Fibroblast of lung (primary cell): Measurements from ENCODE around the gene NTSR1. TPM values are rescaled to one million over a fixed set of nuclear protein-coding genes. Genes with fewer than 3 reads are reported as not detected.

Source experiments
- DNase-seq, 2 donors: peaks; one replicate each; pipeline versions ENCODE4 v3.0.0 to v3.0.0-alpha.2; 2010; ENCODE audit warnings: low read depth in 2 of 2
- H2AFZ ChIP-seq: 2 replicates; pipeline ENCODE4 v1.5.1; 2012; ENCODE audit warnings: low read length, control low read depth, inconsistent platforms
- H3K27ac ChIP-seq: 2 replicates; pipeline ENCODE4 v1.5.1; 2011; ENCODE audit warnings: low read length, control low read depth; ENCODE audit not compliant: insufficient read depth
- H3K27me3 ChIP-seq: 2 replicates; pipeline ENCODE4 v1.5.1; 2011; ENCODE audit warnings: mild to moderate bottlenecking, low read length; ENCODE audit not compliant: control insufficient read depth, insufficient read depth
- H3K36me3 ChIP-seq: 2 replicates; pipeline ENCODE4 v1.5.1; 2011; ENCODE audit warnings: low read length; ENCODE audit not compliant: control insufficient read depth, insufficient read depth
- H3K4me1 ChIP-seq: 2 replicates; pipeline ENCODE4 v1.5.1; 2011; ENCODE audit warnings: low read length; ENCODE audit not compliant: control insufficient read depth, insufficient read depth; ENCODE audit errors: extremely low read depth
- H3K4me2 ChIP-seq: 2 replicates; pipeline ENCODE4 v1.5.1; 2011; ENCODE audit warnings: low read length, control low read depth; ENCODE audit not compliant: insufficient read depth; ENCODE audit errors: extremely low read depth
- H3K4me3 ChIP-seq, 4 experiments: fragments of 200-600 bp in 1 of 4; sonication (generic) in 1 of 4; replicated peaks in 1 of 4; 2 replicates each; pipeline ENCODE4 v1.5.1; 2011 to 2016; ENCODE audit warnings: low read length in 4 of 4, low read depth in 3 of 4, mild to moderate bottlenecking in 3 of 4, control low read depth in 2 of 4, inconsistent platforms in 1 of 4, mixed read lengths in 1 of 4; ENCODE audit not compliant: insufficient read depth in 1 of 4; ENCODE audit errors: control extremely low read depth in 1 of 4
- H3K79me2 ChIP-seq: 2 replicates; pipeline ENCODE4 v1.5.1; 2012; ENCODE audit warnings: mild to moderate bottlenecking, low read length, inconsistent platforms; ENCODE audit not compliant: control insufficient read depth, insufficient read depth
- H3K9ac ChIP-seq: 2 replicates; pipeline ENCODE4 v1.5.1; 2011; ENCODE audit warnings: mild to moderate bottlenecking, low read length, control low read depth; ENCODE audit not compliant: insufficient read depth
- H3K9me3 ChIP-seq: 2 replicates; pipeline ENCODE4 v1.5.1; 2012; ENCODE audit warnings: low read depth, low read length; ENCODE audit not compliant: control insufficient read depth, insufficient read depth
- H4K20me1 ChIP-seq: 2 replicates; pipeline ENCODE4 v1.5.1; 2011; ENCODE audit warnings: low read length; ENCODE audit not compliant: control insufficient read depth, insufficient read depth; ENCODE audit errors: extremely low read depth
- EZH2 ChIP-seq: IDR thresholded peaks from 2 replicates; pipeline ENCODE4 v1.5.1; 2012; ENCODE audit warnings: low read length, control low read depth, mild to moderate bottlenecking; ENCODE audit errors: missing control alignments
- polyA plus RNA-seq, 2 donors: library from polyadenylated mRNA; depleted of rRNA in 1 of 2; stranded (reverse) in 1 of 2; unstranded in 1 of 2; fragments of >200 nt; gene quantifications; 2 replicates each; pipeline ENCODE4 v1.2.1, GENCODE V29; 2011 to 2012; ENCODE audit warnings: missing spikeins in 1 of 2
- total RNA-seq: library from RNA; depleted of rRNA; stranded (reverse); fragments of >200 nt; gene quantifications from 2 replicates; pipeline ENCODE4 v1.2.1, GENCODE V29; 2014
- TF ChIP-seq, protein P1 (sequence below), 2 donors: IDR thresholded peaks in 1 of 2; conservative IDR thresholded peaks in 1 of 2; 1 replicate in 1 of 2; 2 replicates in 1 of 2; pipeline ENCODE4 v1.5.1; 2011 to 2012; ENCODE audit warnings: low read length in 2 of 2, control low read depth in 1 of 2, inconsistent platforms in 1 of 2, low read depth in 1 of 2, mild to moderate bottlenecking in 1 of 2

Gene NTSR1
- total and polyA plus RNA-seq, 2 donors (not counting 1 experiment from before 2014, with no cell fraction given) = 0.05 to 0.33 TPM

DNA sequence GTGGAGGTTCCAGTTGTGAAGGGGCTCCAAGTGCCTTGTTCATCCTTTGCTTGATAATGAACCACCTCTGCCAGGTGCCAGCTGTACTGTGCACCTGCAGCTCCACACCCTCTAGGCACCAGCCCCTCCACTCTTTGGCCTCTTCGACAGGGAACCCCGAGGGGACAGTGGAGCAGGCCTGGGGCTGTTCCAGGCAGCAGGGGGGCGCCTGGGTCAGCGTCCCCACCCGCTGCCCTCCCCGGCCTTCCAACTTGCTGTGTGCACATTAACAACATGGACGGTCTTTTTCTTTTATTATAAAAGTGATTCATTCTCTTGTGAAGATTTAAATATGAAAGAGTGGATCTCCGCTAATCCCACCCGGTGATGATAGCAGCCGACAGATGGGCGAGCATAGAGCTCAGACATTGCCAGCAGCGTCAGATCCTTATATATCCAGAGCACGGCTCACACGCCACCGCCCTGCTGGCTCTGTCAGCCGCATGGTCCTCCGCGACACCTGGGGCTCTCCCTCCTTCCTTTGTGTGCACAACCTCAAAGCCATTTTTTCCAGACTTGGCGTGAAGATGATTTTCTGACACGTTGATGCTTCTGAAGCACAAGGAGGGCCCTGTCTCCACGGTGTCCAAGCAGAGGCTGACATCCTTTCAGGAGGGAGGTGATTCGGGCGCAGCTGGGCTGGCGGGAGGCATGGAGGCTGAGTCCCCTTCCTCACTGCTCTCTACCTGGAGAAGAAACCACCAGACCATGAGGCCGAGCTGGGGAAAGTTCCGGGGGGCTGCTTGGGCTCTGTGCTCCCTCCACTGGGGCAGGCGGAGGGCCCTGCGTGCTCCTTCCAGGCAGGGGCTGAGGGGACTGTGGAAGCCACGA is 65.4 kb downstream of the NTSR1 start:
- TF ChIP-seq, protein P1, sequence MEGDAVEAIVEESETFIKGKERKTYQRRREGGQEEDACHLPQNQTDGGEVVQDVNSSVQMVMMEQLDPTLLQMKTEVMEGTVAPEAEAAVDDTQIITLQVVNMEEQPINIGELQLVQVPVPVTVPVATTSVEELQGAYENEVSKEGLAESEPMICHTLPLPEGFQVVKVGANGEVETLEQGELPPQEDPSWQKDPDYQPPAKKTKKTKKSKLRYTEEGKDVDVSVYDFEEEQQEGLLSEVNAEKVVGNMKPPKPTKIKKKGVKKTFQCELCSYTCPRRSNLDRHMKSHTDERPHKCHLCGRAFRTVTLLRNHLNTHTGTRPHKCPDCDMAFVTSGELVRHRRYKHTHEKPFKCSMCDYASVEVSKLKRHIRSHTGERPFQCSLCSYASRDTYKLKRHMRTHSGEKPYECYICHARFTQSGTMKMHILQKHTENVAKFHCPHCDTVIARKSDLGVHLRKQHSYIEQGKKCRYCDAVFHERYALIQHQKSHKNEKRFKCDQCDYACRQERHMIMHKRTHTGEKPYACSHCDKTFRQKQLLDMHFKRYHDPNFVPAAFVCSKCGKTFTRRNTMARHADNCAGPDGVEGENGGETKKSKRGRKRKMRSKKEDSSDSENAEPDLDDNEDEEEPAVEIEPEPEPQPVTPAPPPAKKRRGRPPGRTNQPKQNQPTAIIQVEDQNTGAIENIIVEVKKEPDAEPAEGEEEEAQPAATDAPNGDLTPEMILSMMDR (conservative IDR thresholded peaks at IDR 0.05 in 1 of 2, IDR thresholded peaks at IDR 0.05 in 1 of 2; ENCODE audit: low read depth in 1 of 2, low read length in 2 of 2) = no peak
- TF ChIP-seq EZH2 = no peak
- Histone ChIP-seq H3K9ac (no peak overlapping the region), H3K27me3 (no peaks in the 10 kb centered on the region), H3K4me2 (no peak overlapping the region), H2AFZ (no peak overlapping the region), H3K36me3 (no peaks in the 10 kb centered on the region), H3K9me3 (no peaks in the 10 kb centered on the region), H3K4me1 (no peaks in the 10 kb centered on the region), H3K27ac (no peak overlapping the region), H3K79me2 (no peaks in the 10 kb centered on the region), H3K4me3 (no peak overlapping the region), H4K20me1 (no peaks in the 10 kb centered on the region)
- no peak for DNase-seq

DNA sequence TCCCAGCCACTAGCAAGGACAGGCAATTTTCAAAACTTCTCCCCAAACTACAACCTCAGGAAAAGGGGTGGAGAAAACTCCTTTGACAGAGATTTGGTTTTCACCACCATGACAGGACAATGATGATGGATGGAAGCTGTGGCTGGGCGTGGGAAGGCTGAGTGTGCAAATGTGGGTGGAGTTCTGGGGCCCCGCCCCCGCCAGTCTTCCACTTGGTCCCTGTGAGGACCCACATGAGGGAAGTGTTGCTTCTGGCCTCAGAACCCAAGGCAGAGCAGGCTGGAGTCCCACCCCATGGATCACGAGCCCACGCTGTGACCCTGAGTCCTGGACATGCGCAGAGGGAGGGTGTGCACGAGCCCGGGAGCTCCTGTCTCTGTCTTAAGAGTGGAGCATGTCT is 66.1 kb downstream of the NTSR1 start:
- Histone ChIP-seq H4K20me1 (no peaks in the 10 kb centered on the region), H3K9me3 (no peaks in the 10 kb centered on the region), H3K36me3 (no peaks in the 10 kb centered on the region), H3K79me2 (no peaks in the 10 kb centered on the region), H3K4me2 (no peak overlapping the region), H3K27ac (no peak overlapping the region), H3K9ac (no peak overlapping the region), H2AFZ (no peak overlapping the region), H3K4me3 (no peak overlapping the region), H3K4me1 (no peaks in the 10 kb centered on the region), H3K27me3 (no peaks in the 10 kb centered on the region)
- TF ChIP-seq, protein P1 (conservative IDR thresholded peaks at IDR 0.05 in 1 of 2, IDR thresholded peaks at IDR 0.05 in 1 of 2; ENCODE audit: low read depth in 1 of 2, low read length in 2 of 2) = no peak
- no peak for TF ChIP-seq EZH2
- DNase-seq = no peak

DNA sequence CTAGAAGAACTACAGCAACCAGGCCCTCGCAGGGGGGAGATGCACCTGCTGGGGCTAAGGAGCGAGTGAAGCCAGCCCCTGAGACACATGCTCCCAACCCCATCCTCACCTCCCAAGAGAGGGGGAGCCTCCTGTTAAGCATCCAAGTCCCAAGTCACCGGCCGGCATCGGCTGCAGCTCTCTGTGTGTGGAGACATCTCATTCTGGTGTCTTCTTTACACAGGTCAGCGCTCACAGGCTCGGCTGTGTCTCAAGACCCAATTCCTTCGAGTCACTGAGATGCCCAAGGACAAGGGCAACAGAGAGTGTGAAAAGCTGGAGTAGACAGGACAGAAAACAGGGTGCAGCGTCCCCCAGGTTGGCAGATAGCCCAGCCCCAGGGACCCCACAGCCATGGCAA is 66.6 kb downstream of the NTSR1 start:
- no peak overlapping the region for H3K4me3 ChIP-seq
- TF ChIP-seq, protein P1 (conservative IDR thresholded peaks at IDR 0.05 in 1 of 2, IDR thresholded peaks at IDR 0.05 in 1 of 2; ENCODE audit: low read depth in 1 of 2, low read length in 2 of 2) = no peak
- no peak for TF ChIP-seq EZH2
- H3K4me2 ChIP-seq = no peak overlapping the region
- H4K20me1 ChIP-seq = no peaks in the 10 kb centered on the region
- no peak overlapping the region for H2AFZ ChIP-seq
- H3K9me3 ChIP-seq = no peaks in the 10 kb centered on the region
- H3K4me1 ChIP-seq = no peaks in the 10 kb centered on the region
- H3K79me2 ChIP-seq = no peaks in the 10 kb centered on the region
- DNase-seq = no peak
- H3K36me3 ChIP-seq = no peaks in the 10 kb centered on the region
- no peak overlapping the region for H3K9ac ChIP-seq
- no peak overlapping the region for H3K27ac ChIP-seq
- no peaks in the 10 kb centered on the region for H3K27me3 ChIP-seq
